GM19328 (cell line): ENCODE data around the gene POTEB3.
"Not testable (repeated sequence)": the region's sequence is repeated elsewhere in the genome, so short reads cannot be mapped to it uniquely, and the experiment has no call there.

Source experiments
- ATAC-seq: cut with Tn5 transposase; IDR thresholded peaks from one replicate; pipeline ENCODE4 v1.9.1; 2021; ENCODE audit warnings: mild to moderate bottlenecking, moderate library complexity; ENCODE audit not compliant: unreplicated experiment

POTEB3 gene

GRCh38 chr15:21440399-21440798, at the start of gene POTEB3:
Gene POTEB3 (minus strand): TSS chr15:21440499. CDS start chr15:21440011, 488 bp downstream.
- not testable (repeated sequence) for ATAC-seq

- not testable (repeated sequence) for ATAC-seq
Observed at GRCh38 chr15:21453683-21454082, 13.4 kb upstream of the POTEB3 start.

- not testable (repeated sequence) for ATAC-seq
Observed at GRCh38 chr15:21451920-21452563, 11.7 kb upstream of the POTEB3 start.

- ATAC-seq, result not testable (repeated sequence)
Observed at GRCh38 chr15:21451487-21451886, 11.2 kb upstream of the POTEB3 start.

- ATAC-seq, result not testable (repeated sequence)
Observed at GRCh38 chr15:21407366-21407765, 32.9 kb downstream of the POTEB3 start.

GRCh38 chr15:21401531-21401930, 38.8 kb downstream of the POTEB3 start:
- ATAC-seq, result not testable (repeated sequence)

GRCh38 chr15:21399111-21399510, 41.2 kb downstream of the POTEB3 start:
- ATAC-seq, result not testable (repeated sequence)

GRCh38 chr15:21398511-21398910, 41.8 kb downstream of the POTEB3 start:
- not testable (repeated sequence) for ATAC-seq

GRCh38 chr15:21397656-21398055, 42.6 kb downstream of the POTEB3 start:
- not testable (repeated sequence) for ATAC-seq

- ATAC-seq, result not testable (repeated sequence)
Observed at GRCh38 chr15:21397186-21397585, 43.1 kb downstream of the POTEB3 start.

GRCh38 chr15:21385961-21386360, 54.3 kb downstream of the POTEB3 start:
- not testable (repeated sequence) for ATAC-seq

GRCh38 chr15:21383866-21384485, 56.3 kb downstream of the POTEB3 start:
- not testable (repeated sequence) for ATAC-seq

GRCh38 chr15:21373682-21374081, 66.6 kb downstream of the POTEB3 start:
- not testable (repeated sequence) for ATAC-seq

GRCh38 chr15:21369177-21369576, 71.1 kb downstream of the POTEB3 start:
- ATAC-seq, result not testable (repeated sequence)

GRCh38 chr15:21368625-21369024, 71.7 kb downstream of the POTEB3 start:
- ATAC-seq, result not testable (repeated sequence)
